Liver (tissue), 3 donors: Measurements from ENCODE around the gene ZNF74.

Experiments used
- ATF3 ChIP-seq: IDR thresholded peaks from 2 replicates; pipeline ENCODE4 v1.6.1; 2016; ENCODE audit warnings: antibody characterized with exemption
- EGR1 ChIP-seq, 2 donors: IDR thresholded peaks; 2 replicates each; pipeline ENCODE4 v1.6.1; 2016 to 2018; ENCODE audit warnings: antibody characterized with exemption in 2 of 2, low read depth in 2 of 2
- FOXA1 ChIP-seq: IDR thresholded peaks from 2 replicates; pipeline ENCODE4 v1.6.1; 2016; ENCODE audit warnings: antibody characterized with exemption
- JUND ChIP-seq, 2 donors: IDR thresholded peaks; 2 replicates each; pipeline ENCODE4 v1.6.1; 2016; ENCODE audit warnings: antibody characterized with exemption in 2 of 2
- MAX ChIP-seq: IDR thresholded peaks from 2 replicates; pipeline ENCODE4 v1.6.1; 2016; ENCODE audit warnings: antibody characterized with exemption
- RAD21 ChIP-seq, 2 donors: IDR thresholded peaks; 2 replicates each; pipeline ENCODE4 v1.6.1; 2016; ENCODE audit warnings: antibody characterized with exemption in 2 of 2, mild to moderate bottlenecking in 2 of 2
- REST ChIP-seq: IDR thresholded peaks from 2 replicates; pipeline ENCODE4 v1.6.1; 2016; ENCODE audit warnings: antibody characterized with exemption, mild to moderate bottlenecking
- RXRA ChIP-seq, 2 donors: IDR thresholded peaks; 2 replicates each; pipeline ENCODE4 v1.6.1; 2017 to 2018; ENCODE audit warnings: antibody characterized with exemption in 2 of 2, mild to moderate bottlenecking in 1 of 2
- SP1 ChIP-seq: IDR thresholded peaks from 2 replicates; pipeline ENCODE4 v1.6.1; 2018; ENCODE audit warnings: antibody characterized with exemption, mild to moderate bottlenecking
- TAF1 ChIP-seq: conservative IDR thresholded peaks from 2 replicates; pipeline ENCODE4 v1.6.1; 2016; ENCODE audit warnings: antibody characterized with exemption, mild to moderate bottlenecking
- ZBTB33 ChIP-seq: IDR thresholded peaks from 2 replicates; pipeline ENCODE4 v1.6.1; 2016; ENCODE audit warnings: antibody characterized with exemption
- TF ChIP-seq, protein P1 (sequence below): fragments of 150-350 bp; IDR thresholded peaks from 2 replicates; pipeline ENCODE4 v1.5.1; 2017; ENCODE audit warnings: improper control_type of control experiment, low read depth, low read length; ENCODE audit not compliant: missing input control
- donor health status: healthy.
- donor health status: healthy.

- TF ChIP-seq SP1 (no peak), JUND (IDR thresholded peaks at IDR 0.05) (no peak), MAX (no peak), FOXA1 (no peak), RAD21 (IDR thresholded peaks at IDR 0.05) (no peak), TAF1 (no peak), RXRA (IDR thresholded peaks at IDR 0.05) (no peak), ZBTB33 (no peak), EGR1 (IDR thresholded peaks at IDR 0.05; ENCODE audit: low read depth in 2 of 2) (no peak), REST (no peak), ATF3 (no peak)
- TF ChIP-seq, protein P1, sequence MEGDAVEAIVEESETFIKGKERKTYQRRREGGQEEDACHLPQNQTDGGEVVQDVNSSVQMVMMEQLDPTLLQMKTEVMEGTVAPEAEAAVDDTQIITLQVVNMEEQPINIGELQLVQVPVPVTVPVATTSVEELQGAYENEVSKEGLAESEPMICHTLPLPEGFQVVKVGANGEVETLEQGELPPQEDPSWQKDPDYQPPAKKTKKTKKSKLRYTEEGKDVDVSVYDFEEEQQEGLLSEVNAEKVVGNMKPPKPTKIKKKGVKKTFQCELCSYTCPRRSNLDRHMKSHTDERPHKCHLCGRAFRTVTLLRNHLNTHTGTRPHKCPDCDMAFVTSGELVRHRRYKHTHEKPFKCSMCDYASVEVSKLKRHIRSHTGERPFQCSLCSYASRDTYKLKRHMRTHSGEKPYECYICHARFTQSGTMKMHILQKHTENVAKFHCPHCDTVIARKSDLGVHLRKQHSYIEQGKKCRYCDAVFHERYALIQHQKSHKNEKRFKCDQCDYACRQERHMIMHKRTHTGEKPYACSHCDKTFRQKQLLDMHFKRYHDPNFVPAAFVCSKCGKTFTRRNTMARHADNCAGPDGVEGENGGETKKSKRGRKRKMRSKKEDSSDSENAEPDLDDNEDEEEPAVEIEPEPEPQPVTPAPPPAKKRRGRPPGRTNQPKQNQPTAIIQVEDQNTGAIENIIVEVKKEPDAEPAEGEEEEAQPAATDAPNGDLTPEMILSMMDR = no peak
Observed at GRCh38 chr22:20424568-20424931, 30.6 kb downstream of the ZNF74 start.
